Neutrophil (primary cell): ENCODE results near the gene STX12.
A peak's percentile ranks its signal among the peaks of the same experiment; 100 is the strongest.
"Not testable (repeated sequence)": the region's sequence is repeated elsewhere in the genome, so short reads cannot be mapped to it uniquely, and the experiment has no call there.

ENCODE experiments used
- H3K27ac ChIP-seq: fragments of 200-600 bp; sonication (generic); 2 replicates; pipeline ENCODE4 v1.5.1; 2016; ENCODE audit warnings: mild to moderate bottlenecking, moderate library complexity
- H3K27me3 ChIP-seq: fragments of 200-600 bp; sonication (generic); 2 replicates; pipeline ENCODE4 v1.6.0; 2016; ENCODE audit warnings: mild to moderate bottlenecking
- H3K36me3 ChIP-seq: fragments of 200-600 bp; sonication (generic); 2 replicates; pipeline ENCODE4 v1.5.1; 2017
- H3K4me1 ChIP-seq, 2 experiments: fragments of 200-600 bp in 1 of 2; sonication (generic) in 1 of 2; 1 replicate in 1 of 2; 2 replicates in 1 of 2; pipeline versions ENCODE4 v1.5.1 to v1.6.1; 2013 to 2016; ENCODE audit warnings: low read depth in 1 of 2, low read length in 1 of 2, mild to moderate bottlenecking in 1 of 2, moderate library complexity in 1 of 2; ENCODE audit not compliant: control insufficient read depth in 1 of 2, insufficient read depth in 1 of 2
- H3K4me3 ChIP-seq, 2 experiments: fragments of 200-600 bp in 1 of 2; sonication (generic) in 1 of 2; 1 replicate in 1 of 2; 2 replicates in 1 of 2; pipeline ENCODE4 v1.5.1; 2013 to 2016; ENCODE audit warnings: low read depth in 1 of 2, low read length in 1 of 2, mild to moderate bottlenecking in 1 of 2, moderate library complexity in 1 of 2
- H3K9me3 ChIP-seq: fragments of 200-600 bp; sonication (generic); 2 replicates; pipeline ENCODE4 v1.5.1; 2016
- TF ChIP-seq, protein P1 (sequence below): fragments of 200-600 bp; sonication (generic); IDR thresholded peaks from 2 replicates; pipeline ENCODE4 v1.5.1; 2016; ENCODE audit warnings: antibody characterized with exemption

The STX12 gene

DNA sequence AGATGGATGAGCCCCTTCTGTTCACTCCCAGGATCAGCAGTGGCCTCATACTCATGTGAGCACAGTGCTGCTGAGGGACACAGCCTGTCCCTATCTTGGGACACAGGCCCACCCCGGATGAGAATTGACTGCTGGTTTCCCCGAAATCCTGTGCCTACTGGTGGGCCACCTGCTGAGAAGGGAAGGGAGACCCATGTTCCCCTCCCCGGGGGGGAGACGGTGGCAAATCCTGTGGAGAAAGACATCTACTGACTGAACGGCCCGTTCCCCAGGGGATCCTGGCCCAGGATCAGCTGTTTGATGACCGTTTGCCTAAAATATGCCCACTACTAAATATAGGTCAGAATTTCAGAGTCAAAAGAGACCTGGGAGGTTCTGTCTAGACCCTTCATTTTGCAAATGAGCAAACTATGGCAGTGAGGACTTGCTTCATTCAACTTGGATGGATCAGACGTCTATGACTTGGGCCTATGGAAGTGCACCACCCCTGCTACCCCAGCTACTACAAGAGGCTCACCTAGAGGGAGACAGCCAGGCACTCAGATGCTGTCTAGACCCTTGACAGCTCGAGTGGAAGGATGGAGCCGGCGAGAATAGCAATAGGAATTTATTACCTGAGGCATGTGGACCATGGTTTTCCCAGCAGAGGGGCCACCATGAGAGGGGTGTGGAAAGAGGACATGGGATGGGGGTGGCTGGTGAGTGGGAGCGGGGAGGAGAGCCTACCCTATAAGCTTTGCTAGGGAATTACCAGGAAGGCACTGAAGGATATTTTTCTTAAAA is 83.7 kb downstream of the STX12 start:
- no peaks in the 10 kb centered on the region for H3K9me3 ChIP-seq
- no peak overlapping the region for H3K4me3 ChIP-seq
- H3K27ac ChIP-seq: no peak overlapping the region
- no peaks in the 10 kb centered on the region for H3K27me3 ChIP-seq
- TF ChIP-seq, protein P1, sequence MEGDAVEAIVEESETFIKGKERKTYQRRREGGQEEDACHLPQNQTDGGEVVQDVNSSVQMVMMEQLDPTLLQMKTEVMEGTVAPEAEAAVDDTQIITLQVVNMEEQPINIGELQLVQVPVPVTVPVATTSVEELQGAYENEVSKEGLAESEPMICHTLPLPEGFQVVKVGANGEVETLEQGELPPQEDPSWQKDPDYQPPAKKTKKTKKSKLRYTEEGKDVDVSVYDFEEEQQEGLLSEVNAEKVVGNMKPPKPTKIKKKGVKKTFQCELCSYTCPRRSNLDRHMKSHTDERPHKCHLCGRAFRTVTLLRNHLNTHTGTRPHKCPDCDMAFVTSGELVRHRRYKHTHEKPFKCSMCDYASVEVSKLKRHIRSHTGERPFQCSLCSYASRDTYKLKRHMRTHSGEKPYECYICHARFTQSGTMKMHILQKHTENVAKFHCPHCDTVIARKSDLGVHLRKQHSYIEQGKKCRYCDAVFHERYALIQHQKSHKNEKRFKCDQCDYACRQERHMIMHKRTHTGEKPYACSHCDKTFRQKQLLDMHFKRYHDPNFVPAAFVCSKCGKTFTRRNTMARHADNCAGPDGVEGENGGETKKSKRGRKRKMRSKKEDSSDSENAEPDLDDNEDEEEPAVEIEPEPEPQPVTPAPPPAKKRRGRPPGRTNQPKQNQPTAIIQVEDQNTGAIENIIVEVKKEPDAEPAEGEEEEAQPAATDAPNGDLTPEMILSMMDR: no peak
- peaks cover 15 to 18% of the 10 kb centered on the region in 2 experiments for H3K4me1 ChIP-seq
- H3K36me3 ChIP-seq: peaks cover 3% of the 10 kb centered on the region

DNA sequence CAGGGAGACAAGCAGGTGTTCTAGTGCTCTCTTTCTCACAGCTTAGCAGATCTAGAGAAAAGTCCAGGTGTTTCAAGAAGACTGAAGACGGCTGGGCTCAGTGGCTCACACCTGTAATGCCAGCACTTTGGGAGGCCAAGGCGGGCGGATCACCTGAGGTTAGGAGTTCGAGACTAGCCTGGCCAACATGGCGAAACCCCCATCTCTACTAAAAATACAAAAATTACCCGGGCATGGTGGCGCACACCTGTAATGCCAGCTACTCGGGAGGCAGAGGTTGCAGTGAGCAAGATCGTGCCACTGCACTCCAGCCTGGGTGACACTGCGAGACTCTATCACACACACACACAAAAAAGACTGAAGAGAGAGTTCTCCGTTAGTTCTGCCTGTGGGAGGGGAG is 84.5 kb downstream of the STX12 start:
- not testable (repeated sequence) for H3K36me3 ChIP-seq, H3K27me3 ChIP-seq, H3K4me3 ChIP-seq, H3K9me3 ChIP-seq
- H3K4me1 ChIP-seq: peaks cover 23 to 26% of the 10 kb centered on the region in 2 experiments
- peak overlapping the region; percentile 76 for H3K27ac ChIP-seq

DNA sequence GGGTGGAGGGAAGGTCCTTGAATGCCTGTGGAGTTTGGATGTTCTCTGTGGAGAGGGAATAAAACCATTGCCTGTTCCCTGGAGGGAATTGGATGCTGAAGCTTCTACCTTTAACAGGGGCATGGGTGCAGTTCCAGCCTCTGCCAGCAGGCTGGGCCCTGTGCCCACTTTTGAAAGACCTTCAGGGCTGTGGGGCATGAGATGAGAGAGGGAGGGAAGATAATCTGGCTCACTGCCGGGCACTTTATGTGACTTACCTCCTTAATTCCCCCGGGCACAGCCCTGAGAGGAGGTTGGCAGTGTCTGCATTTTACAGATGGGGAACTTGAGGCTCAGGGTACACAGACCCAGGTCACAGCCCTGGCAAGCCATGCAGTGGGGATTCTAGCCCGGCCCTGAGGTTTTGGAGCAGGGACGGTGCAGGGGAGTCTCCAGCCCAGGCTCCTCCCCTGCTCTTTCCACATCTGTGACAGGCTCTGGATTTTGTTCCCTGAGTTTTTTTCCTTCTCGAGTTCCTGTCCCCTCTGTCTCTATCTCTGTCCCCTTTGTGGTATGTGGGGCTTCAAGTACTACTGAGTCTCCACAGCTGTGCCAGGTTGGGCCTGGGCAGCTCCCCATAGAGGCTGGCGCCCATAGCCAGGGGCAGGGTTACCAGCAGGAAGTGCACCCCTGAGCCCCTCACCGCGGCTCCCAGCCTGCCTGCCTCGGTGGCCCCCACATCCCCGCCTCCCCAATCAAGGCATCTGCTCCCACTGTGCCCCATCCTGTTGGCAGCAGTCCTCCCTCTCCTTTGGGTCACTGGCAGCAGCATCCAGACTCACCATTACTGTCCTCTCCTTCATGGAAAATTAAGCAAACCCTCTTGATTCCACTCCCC is 85.3 kb downstream of the STX12 start:
- Histone ChIP-seq H3K27ac (peak overlapping the region; percentile 76), H3K36me3 (no peaks in the 10 kb centered on the region), H3K27me3 (no peaks in the 10 kb centered on the region), H3K4me1 (peaks cover 30 to 34% of the 10 kb centered on the region in 2 experiments), H3K9me3 (no peaks in the 10 kb centered on the region), H3K4me3 (peak overlapping the region in 1 of 2 experiments; percentile 21)
- TF ChIP-seq, protein P1: peak; percentile 98

DNA sequence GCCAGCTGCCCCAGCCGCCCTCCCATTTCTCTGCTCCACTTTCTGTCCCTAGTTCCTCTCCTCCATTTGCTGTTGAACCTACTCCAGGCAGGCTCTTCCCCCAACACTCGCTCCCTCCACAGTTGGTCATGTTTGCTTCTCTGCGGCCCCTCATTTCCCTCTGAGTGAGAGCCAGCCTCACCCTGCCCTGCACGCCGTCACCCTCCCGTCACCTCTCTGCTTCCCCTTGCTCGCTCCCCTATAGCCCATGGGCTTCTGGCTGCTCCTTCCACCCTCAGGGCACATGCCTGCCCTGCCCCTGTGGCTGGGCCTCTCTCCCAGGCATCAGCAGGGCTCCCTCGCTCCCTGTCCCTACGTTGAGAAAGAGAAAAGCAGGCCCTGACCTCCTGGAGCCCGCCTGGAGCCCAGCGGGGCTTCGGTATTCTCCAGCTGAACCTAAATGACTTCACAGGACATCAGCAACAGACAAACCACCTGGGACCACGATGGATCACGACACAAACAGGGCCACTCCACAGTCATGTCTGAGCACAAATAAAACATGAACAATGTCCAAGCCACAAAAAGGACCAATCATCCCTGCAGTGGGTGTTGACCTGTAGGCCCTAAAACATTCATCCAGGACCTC is 86.0 kb downstream of the STX12 start:
- no peaks in the 10 kb centered on the region for H3K9me3 ChIP-seq
- TF ChIP-seq, protein P1: no peak
- no peaks in the 10 kb centered on the region for H3K36me3 ChIP-seq
- peak overlapping the region; percentile 76 for H3K27ac ChIP-seq
- H3K4me1 ChIP-seq: peaks cover 38 to 41% of the 10 kb centered on the region in 2 experiments
- H3K4me3 ChIP-seq: no peak overlapping the region
- no peaks in the 10 kb centered on the region for H3K27me3 ChIP-seq

DNA sequence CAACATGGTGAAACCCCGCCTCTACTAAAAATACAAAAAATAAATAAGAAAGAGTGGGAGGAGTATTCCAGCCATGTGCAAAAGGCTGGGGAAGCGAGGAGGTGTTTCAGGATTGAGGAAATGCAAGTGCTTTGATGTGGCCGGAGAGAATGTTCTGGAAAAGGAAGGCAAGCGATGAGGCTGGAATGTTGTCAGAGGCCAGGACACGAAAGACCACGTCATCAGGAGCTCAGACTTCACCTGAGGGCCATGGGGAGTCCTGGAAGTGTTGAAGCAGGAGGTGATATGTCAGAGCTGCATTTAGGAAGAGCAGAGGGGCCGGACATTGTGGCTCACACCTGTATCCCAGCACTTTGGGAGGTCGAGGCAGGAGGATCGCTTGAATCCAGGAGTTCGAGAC is 88.4 kb downstream of the STX12 start:
- TF ChIP-seq, protein P1: no peak
- no peaks in the 10 kb centered on the region for H3K36me3 ChIP-seq
- no peak overlapping the region for H3K4me3 ChIP-seq
- H3K27ac ChIP-seq: peak overlapping the region; percentile 98
- no peaks in the 10 kb centered on the region for H3K27me3 ChIP-seq
- no peaks in the 10 kb centered on the region for H3K9me3 ChIP-seq
- H3K4me1 ChIP-seq: peaks cover 53 to 64% of the 10 kb centered on the region in 2 experiments
